Trophoblast cell (in vitro differentiated cells and primary cell): ENCODE measurements around the gene FLT1.

Source experiments
- DNase-seq, 2 donors: peaks; one replicate each; pipeline ENCODE4 v3.0.0-alpha.2; 2016
- H2AFZ ChIP-seq: 2 replicates; pipeline ENCODE4 v1.6.1; 2013; ENCODE audit warnings: low read length, moderate library complexity, mild to moderate bottlenecking; ENCODE audit not compliant: insufficient read depth, poor library complexity
- H2AK5ac ChIP-seq: 2 replicates; pipeline ENCODE4 v1.6.1; 2013; ENCODE audit warnings: mild to moderate bottlenecking, low read length
- H2BK120ac ChIP-seq: 2 replicates; pipeline ENCODE4 v1.6.1; 2013; ENCODE audit warnings: low read length, mild to moderate bottlenecking, moderate library complexity; ENCODE audit not compliant: insufficient read depth, poor library complexity
- H2BK12ac ChIP-seq: 2 replicates; pipeline ENCODE4 v1.6.1; 2013; ENCODE audit warnings: mild to moderate bottlenecking, low read length, moderate library complexity
- H2BK5ac ChIP-seq: 2 replicates; pipeline ENCODE4 v1.6.1; 2013; ENCODE audit warnings: low read length, low read depth, moderate library complexity, mild to moderate bottlenecking; ENCODE audit not compliant: poor library complexity
- H3K14ac ChIP-seq: 2 replicates; pipeline ENCODE4 v1.6.1; 2013; ENCODE audit warnings: mild to moderate bottlenecking, low read length
- H3K18ac ChIP-seq: 2 replicates; pipeline ENCODE4 v1.6.1; 2013; ENCODE audit warnings: mild to moderate bottlenecking, low read length
- H3K23ac ChIP-seq: 2 replicates; pipeline ENCODE4 v1.6.1; 2013; ENCODE audit warnings: low read length
- H3K27ac ChIP-seq: 2 replicates; pipeline ENCODE4 v1.5.1; 2013; ENCODE audit warnings: low read depth, mild to moderate bottlenecking, inconsistent platforms, low read length, moderate library complexity
- H3K27me3 ChIP-seq: 2 replicates; pipeline ENCODE4 v1.6.1; 2013; ENCODE audit warnings: inconsistent platforms, mild to moderate bottlenecking, low read length, moderate library complexity; ENCODE audit not compliant: insufficient read depth
- H3K36me3 ChIP-seq, 2 experiments: 1 replicate in 1 of 2; 2 replicates in 1 of 2; pipeline ENCODE4 v1.6.1; 2013; ENCODE audit warnings: low read length in 2 of 2, mild to moderate bottlenecking in 2 of 2, moderate library complexity in 1 of 2; ENCODE audit not compliant: insufficient read depth in 2 of 2, control insufficient read depth in 1 of 2
- H3K4ac ChIP-seq: 2 replicates; pipeline ENCODE4 v1.6.1; 2013; ENCODE audit warnings: low read depth, mild to moderate bottlenecking, low read length, moderate library complexity
- H3K4me1 ChIP-seq, 2 experiments: 1 replicate in 1 of 2; 2 replicates in 1 of 2; pipeline ENCODE4 v1.6.1; 2013; ENCODE audit warnings: low read length in 2 of 2, mild to moderate bottlenecking in 2 of 2, moderate library complexity in 1 of 2; ENCODE audit not compliant: insufficient read depth in 2 of 2, control insufficient read depth in 1 of 2
- H3K4me2 ChIP-seq: 2 replicates; pipeline ENCODE4 v1.6.1; 2013; ENCODE audit warnings: inconsistent platforms, mild to moderate bottlenecking, low read length, moderate library complexity
- H3K4me3 ChIP-seq: 2 replicates; pipeline ENCODE4 v1.5.1; 2013; ENCODE audit warnings: mild to moderate bottlenecking, low read depth, low read length, inconsistent platforms
- H3K79me1 ChIP-seq: one replicate; pipeline ENCODE4 v1.6.1; 2013; ENCODE audit warnings: low read length
- H3K79me2 ChIP-seq: 2 replicates; pipeline ENCODE4 v1.6.1; 2013; ENCODE audit warnings: low read length, mild to moderate bottlenecking; ENCODE audit not compliant: control insufficient read depth, insufficient read depth, poor library complexity
- H3K9ac ChIP-seq: 2 replicates; pipeline ENCODE4 v1.6.1; 2013; ENCODE audit warnings: mild to moderate bottlenecking, low read length
- H3K9me3 ChIP-seq: 2 replicates; pipeline ENCODE4 v1.6.1; 2013; ENCODE audit warnings: low read depth, mild to moderate bottlenecking, control low read depth, inconsistent platforms, low read length; ENCODE audit not compliant: insufficient read depth
- H4K12ac ChIP-seq: 2 replicates; pipeline ENCODE4 v1.6.1; 2013; ENCODE audit warnings: low read depth, mild to moderate bottlenecking, low read length, moderate library complexity
- H4K8ac ChIP-seq: 2 replicates; pipeline ENCODE4 v1.6.1; 2013; ENCODE audit warnings: low read depth, mild to moderate bottlenecking, low read length, moderate library complexity
- H4K91ac ChIP-seq: one replicate; pipeline ENCODE4 v1.6.1; 2013; ENCODE audit warnings: low read depth, mild to moderate bottlenecking, low read length, moderate library complexity
- WGBS: extraction: QIAGEN DNeasy Blood & Tissue Kit; methylation state at CpG from one replicate; pipeline ENCODE4 v1.1.7; 2013; ENCODE audit warnings: missing lambda C conversion rate; ENCODE audit not compliant: insufficient read length, insufficient coverage; ENCODE audit errors: extremely low coverage; 5-methylcytosine and 5-hydroxymethylcytosine counted together

FLT1 gene

DNA sequence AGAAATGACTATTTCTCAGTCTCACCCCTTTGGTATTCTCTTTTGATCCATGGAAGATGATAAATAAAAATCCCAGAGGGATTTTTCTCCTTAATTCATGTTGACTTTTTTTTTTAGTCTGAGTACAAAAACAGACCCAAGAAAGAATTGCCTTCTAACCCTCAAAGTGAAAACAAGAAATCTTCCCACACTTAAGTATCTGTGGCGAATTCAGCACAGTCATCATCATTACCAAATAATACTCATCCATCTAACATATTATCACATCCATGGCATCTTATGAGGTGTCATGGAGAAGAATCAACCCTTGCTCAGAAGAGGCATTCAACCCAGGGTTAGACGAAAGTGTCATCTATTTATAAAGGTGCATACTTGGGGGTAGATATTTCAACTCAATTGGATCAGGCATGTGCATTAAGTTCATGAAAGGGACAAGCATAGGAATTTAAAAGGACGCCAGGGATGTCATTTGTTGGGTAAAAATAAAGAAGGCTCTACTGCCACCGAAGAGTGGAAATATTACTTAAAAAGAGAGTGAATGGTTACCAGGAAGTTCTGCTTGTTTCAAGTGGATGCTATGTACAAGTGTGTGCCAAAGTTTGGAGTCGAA is 101.9 kb downstream of the FLT1 start:
- Histone ChIP-seq H2AFZ (no peak overlapping the region), H3K9ac (no peak overlapping the region), H3K4me1 (no peaks in the 10 kb centered on the region), H3K27ac (no peak overlapping the region), H3K4ac (no peak overlapping the region), H3K14ac (no peak overlapping the region), H3K27me3 (no peaks in the 10 kb centered on the region), H4K8ac (no peak overlapping the region), H2BK12ac (no peak overlapping the region), H3K36me3 (no peaks in the 10 kb centered on the region), H3K18ac (no peak overlapping the region), H3K9me3 (no peaks in the 10 kb centered on the region), H4K12ac (no peak overlapping the region), H3K4me2 (no peak overlapping the region), H3K23ac (no peak overlapping the region), H2AK5ac (no peak overlapping the region), H4K91ac (no peak overlapping the region), H2BK5ac (no peak overlapping the region), H3K79me2 (no peaks in the 10 kb centered on the region), H3K79me1 (no peaks in the 10 kb centered on the region), H3K4me3 (no peak overlapping the region), H2BK120ac (no peak overlapping the region)
- no peak for DNase-seq
- no CpG with 5 or more reads among the region's 5 CpGs for WGBS

- DNase-seq = no peak
- Histone ChIP-seq H3K9me3 (no peaks in the 10 kb centered on the region), H4K12ac (no peak overlapping the region), H2AFZ (no peak overlapping the region), H3K23ac (no peak overlapping the region), H3K4me1 (no peaks in the 10 kb centered on the region), H3K4me2 (no peak overlapping the region), H3K9ac (no peak overlapping the region), H3K27me3 (no peaks in the 10 kb centered on the region), H3K27ac (no peak overlapping the region), H3K79me1 (no peaks in the 10 kb centered on the region), H3K36me3 (no peaks in the 10 kb centered on the region), H3K14ac (no peak overlapping the region), H2BK12ac (no peak overlapping the region), H2BK5ac (no peak overlapping the region), H2AK5ac (no peak overlapping the region), H3K18ac (no peak overlapping the region), H3K4ac (no peak overlapping the region), H4K91ac (no peak overlapping the region), H2BK120ac (no peak overlapping the region), H3K4me3 (no peak overlapping the region), H4K8ac (no peak overlapping the region), H3K79me2 (no peaks in the 10 kb centered on the region)
- no CpG with 5 or more reads among the region's 2 CpGs for WGBS
Measured at GRCh38 chr13:28392428-28392827, 102.5 kb downstream of the FLT1 start.

DNA sequence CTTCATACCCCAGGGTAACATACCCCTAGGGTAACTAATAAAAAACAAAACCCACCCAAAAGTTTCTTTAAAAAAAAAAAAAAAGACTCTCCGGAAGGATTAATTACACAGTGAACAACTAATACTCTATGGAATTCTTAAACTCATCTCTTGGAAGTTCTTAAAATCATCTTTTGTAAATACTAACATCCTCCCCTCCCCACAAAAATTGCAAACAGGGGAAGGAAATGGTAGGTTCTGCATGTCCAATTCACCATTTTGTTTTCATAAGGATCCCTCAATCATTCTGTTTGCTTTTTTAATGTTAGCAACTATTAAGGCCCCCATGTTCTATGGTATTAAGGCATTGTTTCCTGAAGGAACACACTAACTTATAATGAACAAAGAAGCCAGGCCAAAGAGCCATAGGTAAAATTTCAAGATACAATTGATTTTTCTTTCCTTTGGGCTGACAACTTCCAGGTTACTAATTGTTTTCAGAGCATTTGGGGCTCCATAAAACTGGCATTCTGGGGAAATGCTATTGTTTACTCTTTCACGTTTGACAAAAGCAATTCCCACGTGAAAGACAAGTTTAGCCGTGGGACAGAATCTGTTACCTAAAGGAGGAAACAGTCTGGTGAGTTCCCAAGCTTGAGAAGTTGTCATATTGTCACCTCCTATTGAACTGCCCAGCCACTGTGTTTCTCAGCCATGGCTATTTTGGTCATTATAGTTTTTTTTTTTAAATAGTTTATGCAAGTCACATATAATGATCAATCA is 107.0 kb downstream of the FLT1 start:
- H2AK5ac ChIP-seq = no peak overlapping the region
- H2AFZ ChIP-seq = no peak overlapping the region
- H4K91ac ChIP-seq = no peak overlapping the region
- no CpG with 5 or more reads among the region's 4 CpGs for WGBS
- H4K12ac ChIP-seq = no peak overlapping the region
- no peaks in the 10 kb centered on the region for H3K27me3 ChIP-seq
- H3K4me1 ChIP-seq = no peaks in the 10 kb centered on the region
- no peak for DNase-seq
- no peaks in the 10 kb centered on the region for H3K36me3 ChIP-seq
- H3K9me3 ChIP-seq = no peaks in the 10 kb centered on the region
- no peak overlapping the region for H3K27ac ChIP-seq
- no peak overlapping the region for H3K4me2 ChIP-seq
- H3K18ac ChIP-seq = no peak overlapping the region
- H2BK120ac ChIP-seq = no peak overlapping the region
- no peaks in the 10 kb centered on the region for H3K79me2 ChIP-seq
- H2BK12ac ChIP-seq = no peak overlapping the region
- H3K4me3 ChIP-seq = no peak overlapping the region
- H3K9ac ChIP-seq = no peak overlapping the region
- no peak overlapping the region for H4K8ac ChIP-seq
- no peak overlapping the region for H3K23ac ChIP-seq
- no peak overlapping the region for H2BK5ac ChIP-seq
- H3K14ac ChIP-seq = no peak overlapping the region
- no peak overlapping the region for H3K4ac ChIP-seq
- H3K79me1 ChIP-seq = no peaks in the 10 kb centered on the region

DNA sequence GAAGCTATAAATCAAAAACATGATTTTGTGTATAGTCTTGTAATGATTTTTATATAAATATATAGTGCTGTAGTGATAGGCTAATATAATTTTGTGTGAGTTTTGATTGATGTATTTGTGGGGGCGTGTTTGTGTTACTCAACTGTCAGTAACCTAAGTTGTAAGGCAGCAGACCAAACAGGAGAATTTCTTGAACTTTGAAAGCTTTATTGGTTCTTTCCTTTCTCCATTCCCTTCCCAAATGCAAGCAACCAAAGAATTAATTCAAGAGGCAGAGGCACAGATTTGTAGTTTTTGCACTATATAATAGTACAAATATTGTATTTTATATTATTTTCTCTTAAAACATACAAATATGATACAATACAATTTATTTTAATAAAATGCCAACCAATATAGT is 109.6 kb downstream of the FLT1 start:
- no peak overlapping the region for H3K18ac ChIP-seq
- no peak overlapping the region for H4K12ac ChIP-seq
- H2BK5ac ChIP-seq = no peak overlapping the region
- H2AK5ac ChIP-seq = no peak overlapping the region
- H3K79me2 ChIP-seq = no peaks in the 10 kb centered on the region
- no peak overlapping the region for H3K27ac ChIP-seq
- H3K4me2 ChIP-seq = no peak overlapping the region
- no peak overlapping the region for H3K9ac ChIP-seq
- no peak overlapping the region for H2AFZ ChIP-seq
- no peaks in the 10 kb centered on the region for H3K79me1 ChIP-seq
- no peak overlapping the region for H2BK120ac ChIP-seq
- no peaks in the 10 kb centered on the region for H3K4me1 ChIP-seq
- WGBS = no CpG with 5 or more reads among the region's 1 CpG
- no peak overlapping the region for H3K23ac ChIP-seq
- no peak overlapping the region for H3K4me3 ChIP-seq
- no peaks in the 10 kb centered on the region for H3K27me3 ChIP-seq
- no peak overlapping the region for H3K4ac ChIP-seq
- no peak overlapping the region for H2BK12ac ChIP-seq
- no peaks in the 10 kb centered on the region for H3K36me3 ChIP-seq
- H3K14ac ChIP-seq = no peak overlapping the region
- H3K9me3 ChIP-seq = no peaks in the 10 kb centered on the region
- no peak overlapping the region for H4K91ac ChIP-seq
- DNase-seq = no peak
- H4K8ac ChIP-seq = no peak overlapping the region
